ENCODE results near the gene FAM13A. TPM values are rescaled to one million over a fixed set of nuclear protein-coding genes. Genes with fewer than 3 reads are reported as not detected.

FAM13A gene
- total and polyA plus RNA-seq, 2 of the 8 experiments (the other 6 are each of a cell fraction or from before 2014, with no cell fraction given), result 7.1 to 16.5 TPM

DNA sequence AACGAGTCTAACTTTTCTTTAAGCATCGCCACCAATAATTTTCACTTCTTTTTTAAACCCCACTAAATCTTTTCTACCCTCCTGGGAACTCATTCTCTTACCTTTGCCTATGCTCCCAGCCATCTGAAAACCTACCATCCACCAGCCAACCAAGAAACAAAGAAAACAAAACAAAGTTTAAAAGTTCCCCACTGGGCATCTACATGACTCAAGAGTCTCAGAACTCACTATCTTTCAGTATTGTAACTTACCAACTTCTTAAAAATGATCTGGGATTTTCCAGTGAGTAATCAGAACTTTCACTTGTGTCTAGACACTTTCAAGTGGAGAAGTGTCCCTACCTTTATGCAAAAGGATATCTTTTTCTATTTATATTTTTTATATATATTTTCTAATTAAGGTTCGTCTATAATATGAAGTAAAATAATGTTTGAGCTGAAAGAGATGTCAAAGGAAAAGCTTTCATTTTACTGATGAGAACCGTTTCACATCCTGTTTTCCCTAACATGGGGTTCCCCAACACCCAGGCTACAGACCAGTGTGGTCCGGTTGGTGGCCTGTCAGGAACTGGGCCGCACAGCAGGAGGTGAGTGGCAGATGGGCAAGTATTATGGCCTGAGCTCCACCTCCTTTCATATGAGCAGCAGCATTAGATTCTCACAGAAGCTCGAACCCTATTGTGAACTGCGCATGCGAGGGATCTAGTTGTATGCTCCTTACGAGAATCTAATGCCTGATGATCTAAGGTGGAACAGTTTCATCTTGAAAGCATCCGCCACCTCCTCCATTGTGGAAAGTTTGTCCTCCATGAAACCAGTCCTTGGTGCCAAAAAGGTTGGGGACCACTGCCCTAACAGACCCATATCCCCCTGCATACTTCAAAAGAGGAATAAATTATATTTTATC, 44.5 kb upstream of the FAM13A start:
- no peak overlapping the region for H4K8ac ChIP-seq (ENCODE audit: extremely low read depth, insufficient read depth, low read length)
- no peak overlapping the region for H3K14ac ChIP-seq (ENCODE audit: insufficient read length)
- no peak overlapping the region for H3K4me3 ChIP-seq (ENCODE audit: extremely low read depth in 1 of 4, insufficient read depth in 2 of 4, low read depth in 3 of 4, low read length in 4 of 4)
- H3K9me3 ChIP-seq (ENCODE audit: insufficient read depth in 2 of 2, low read depth in 1 of 2, low read length in 1 of 2), result 0 out of 4 replicates have a peak, but pooled peaks cover 0 to 3% of the 10 kb centered on the region in 2 experiments
- no peak overlapping the region for H4K91ac ChIP-seq (replicated peaks; ENCODE audit: insufficient read length, low read length)
- no peaks in the 10 kb centered on the region for H3K4me1 ChIP-seq (replicated peaks in 1 of 4; ENCODE audit: control insufficient read depth in 3 of 4, insufficient read depth in 4 of 4, low read length in 3 of 4)
- no peaks in the 10 kb centered on the region for H3K79me2 ChIP-seq (ENCODE audit: control insufficient read depth in 1 of 2, insufficient read depth in 2 of 2, low read length in 2 of 2)
- H2BK20ac ChIP-seq (ENCODE audit: low read length), result no peak overlapping the region
- POLR2A ChIA-PET (ENCODE audit: partially characterized antibody), result no interaction called here
- no peak overlapping the region for H3K4ac ChIP-seq (replicated peaks; ENCODE audit: insufficient read length, low read depth, low read length)
- no peak overlapping the region for H3K18ac ChIP-seq (ENCODE audit: extremely low read depth, low read length)
- H2BK12ac ChIP-seq (ENCODE audit: low read depth, low read length), result no peak overlapping the region
- H3K27ac ChIP-seq (ENCODE audit: low read depth, low read length), result no peak overlapping the region
- CTCF ChIA-PET (ENCODE audit: partially characterized antibody), result no interaction called here
- H2AK5ac ChIP-seq (ENCODE audit: low read depth, low read length), result no peak overlapping the region
- H3K4me2 ChIP-seq (ENCODE audit: insufficient read depth in 1 of 2, low read depth in 2 of 2, low read length in 2 of 2), result no peak overlapping the region
- DNase-seq (ENCODE audit: low read depth in 1 of 2, low spot score in 2 of 2) (no peak), FAIRE-seq (no peak)
- H3K36me3 ChIP-seq (ENCODE audit: control insufficient read depth in 2 of 4, insufficient read depth in 4 of 4, low read length in 3 of 4), result no peaks in the 10 kb centered on the region
- no peak overlapping the region for H2BK15ac ChIP-seq (ENCODE audit: low read length)
- H3K79me1 ChIP-seq (ENCODE audit: low read depth, low read length), result no peaks in the 10 kb centered on the region
- no peaks in the 10 kb centered on the region for H3K23me2 ChIP-seq (ENCODE audit: low read depth, low read length)
- H2BK120ac ChIP-seq (replicated peaks; ENCODE audit: low read depth, low read length), result no peak overlapping the region
- H4K20me1 ChIP-seq (replicated peaks in 1 of 2; ENCODE audit: control insufficient read depth in 1 of 2, insufficient read depth in 2 of 2, low read length in 2 of 2), result no peaks in the 10 kb centered on the region
- H2BK5ac ChIP-seq (ENCODE audit: low read depth, low read length), result no peak overlapping the region
- no peak overlapping the region for H3K23ac ChIP-seq (ENCODE audit: insufficient read length)
- H4K5ac ChIP-seq (ENCODE audit: insufficient read length, low read depth, low read length), result no peak overlapping the region
- no peak overlapping the region for H2AFZ ChIP-seq (ENCODE audit: low read length)
- H3K56ac ChIP-seq (replicated peaks; ENCODE audit: insufficient read length, low read depth, low read length), result no peak overlapping the region
- no peaks in the 10 kb centered on the region for H3K27me3 ChIP-seq (replicated peaks in 1 of 4; ENCODE audit: control insufficient read depth in 3 of 4, extremely low read depth in 1 of 4, insufficient read depth in 3 of 4, low read length in 3 of 4)
- no peak overlapping the region for H3K9ac ChIP-seq (replicated peaks in 1 of 4; ENCODE audit: extremely low read depth in 1 of 4, low read depth in 3 of 4, low read length in 3 of 4)
- 87 to 100% methylated on average over 1 to 11 of the region's 11 CpGs for WGBS, 2 experiments (ENCODE audit: extremely low coverage in 1 of 2, insufficient coverage in 1 of 2, insufficient read length in 1 of 2, insufficient replicate concordance in 2 of 2, low coverage in 1 of 2, low lambda C conversion rate in 2 of 2, missing lambda C conversion rate in 1 of 2)
- TF ChIP-seq FOSL1 (IDR thresholded peaks at IDR 0.05; ENCODE audit: insufficient read depth, low read depth, low read length), result no peak
- no peak for TF ChIP-seq CHD1 (IDR thresholded peaks at IDR 0.05; ENCODE audit: low read depth, low read length)
- TF ChIP-seq KDM1A (IDR thresholded peaks at IDR 0.05; ENCODE audit: borderline replicate concordance, low read length), result no peak
- TF ChIP-seq NRF1 (IDR thresholded peaks at IDR 0.05; ENCODE audit: low read depth, low read length), result no peak
- TF ChIP-seq TAF7 (optimal IDR thresholded peaks at IDR 0.05; ENCODE audit: borderline replicate concordance, low read depth, low read length), result no peak
- TF ChIP-seq HDAC2 (IDR thresholded peaks at IDR 0.05; ENCODE audit: borderline replicate concordance in 1 of 2, low read depth in 2 of 2, low read length in 2 of 2), result no peak
- no peak for TF ChIP-seq SIRT6 (IDR thresholded peaks at IDR 0.05; ENCODE audit: low read length)
- TF ChIP-seq USF2 (IDR thresholded peaks at IDR 0.05; ENCODE audit: low read length), result no peak
- TF ChIP-seq ATF3 (IDR thresholded peaks at IDR 0.05; ENCODE audit: insufficient read depth, low read depth, low read length), result no peak
- TF ChIP-seq POLR2A (IDR thresholded peaks at IDR 0.05; ENCODE audit: control extremely low read depth in 1 of 2, low read depth in 2 of 2, low read length in 2 of 2), result no peak
- no peak for TF ChIP-seq SP4 (IDR thresholded peaks at IDR 0.05; ENCODE audit: low read length)

Data from H1 (cell line).